C4-2B (cell line): ENCODE data around the gene MFN2.

ENCODE experiments used
- ZFX ChIP-seq: fragments of 450-650 bp; IDR thresholded peaks from 2 replicates; pipeline ENCODE4 v1.6.1; 2017
- TF ChIP-seq, protein P1 (sequence below): fragments of 450-650 bp; conservative IDR thresholded peaks from 2 replicates; pipeline ENCODE4 v1.5.1; 2017; ENCODE audit warnings: mild to moderate bottlenecking

GRCh38 chr1:11991969-11992676 lies 11.9 kb downstream of the MFN2 start:
- TF ChIP-seq, protein P1, sequence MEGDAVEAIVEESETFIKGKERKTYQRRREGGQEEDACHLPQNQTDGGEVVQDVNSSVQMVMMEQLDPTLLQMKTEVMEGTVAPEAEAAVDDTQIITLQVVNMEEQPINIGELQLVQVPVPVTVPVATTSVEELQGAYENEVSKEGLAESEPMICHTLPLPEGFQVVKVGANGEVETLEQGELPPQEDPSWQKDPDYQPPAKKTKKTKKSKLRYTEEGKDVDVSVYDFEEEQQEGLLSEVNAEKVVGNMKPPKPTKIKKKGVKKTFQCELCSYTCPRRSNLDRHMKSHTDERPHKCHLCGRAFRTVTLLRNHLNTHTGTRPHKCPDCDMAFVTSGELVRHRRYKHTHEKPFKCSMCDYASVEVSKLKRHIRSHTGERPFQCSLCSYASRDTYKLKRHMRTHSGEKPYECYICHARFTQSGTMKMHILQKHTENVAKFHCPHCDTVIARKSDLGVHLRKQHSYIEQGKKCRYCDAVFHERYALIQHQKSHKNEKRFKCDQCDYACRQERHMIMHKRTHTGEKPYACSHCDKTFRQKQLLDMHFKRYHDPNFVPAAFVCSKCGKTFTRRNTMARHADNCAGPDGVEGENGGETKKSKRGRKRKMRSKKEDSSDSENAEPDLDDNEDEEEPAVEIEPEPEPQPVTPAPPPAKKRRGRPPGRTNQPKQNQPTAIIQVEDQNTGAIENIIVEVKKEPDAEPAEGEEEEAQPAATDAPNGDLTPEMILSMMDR, result no peak
- TF ChIP-seq ZFX, result no peak
